GM12892 (cell line): ENCODE results near the gene TUBAL3.

Experiments
- POLR2A ChIP-seq: IDR thresholded peaks from 2 replicates; pipeline ENCODE4 v1.6.1; 2011; ENCODE audit warnings: low read depth, low read length, control low read depth
- POLR2AphosphoS5 ChIP-seq: IDR thresholded peaks from 2 replicates; pipeline ENCODE4 v1.6.1; 2011; ENCODE audit warnings: low read depth, low read length, control low read depth
- TAF1 ChIP-seq: IDR thresholded peaks from 2 replicates; pipeline ENCODE4 v1.6.1; 2011; ENCODE audit warnings: low read depth, mild to moderate bottlenecking, control low read depth, low read length, borderline replicate concordance

DNA sequence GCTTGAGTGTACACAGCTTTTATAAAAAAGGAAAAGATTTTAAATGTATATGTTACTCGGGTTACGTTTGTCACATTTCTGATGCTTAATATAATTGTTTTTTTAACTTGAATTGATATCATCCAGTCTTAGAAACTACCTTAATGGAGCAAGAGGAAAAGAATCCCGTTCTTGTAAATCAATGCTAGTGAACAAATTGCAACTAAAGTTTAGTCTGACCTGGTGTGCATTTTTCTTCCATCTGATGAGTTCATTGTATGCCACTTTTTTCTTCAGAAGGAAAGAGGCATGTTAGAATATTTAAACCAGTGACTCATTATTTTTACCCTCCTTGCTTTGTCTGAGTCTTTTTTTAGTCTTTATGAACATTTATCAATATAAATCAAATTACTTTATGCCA lies 42.4 kb upstream of the TUBAL3 start:
- TF ChIP-seq POLR2AphosphoS5: no peak
- no peak for TF ChIP-seq POLR2A
- TF ChIP-seq TAF1: no peak
